GM19239 (cell line): Measurements from ENCODE around the gene COA1.
A peak's percentile ranks its signal among the peaks of the same experiment; 100 is the strongest.
"Not testable (repeated sequence)": the region's sequence is repeated elsewhere in the genome, so short reads cannot be mapped to it uniquely, and the experiment has no call there.

Source experiments
- DNase-seq: peaks from one replicate; pipeline ENCODE4 v3.0.0; 2011; ENCODE audit warnings: low spot score; ENCODE audit not compliant: insufficient read length
- FAIRE-seq: peaks from 2 replicates; lab custom pipeline; 2011; peaks lifted over from hg19 to GRCh38; lab: Jason Lieb, UNC

The COA1 gene

GRCh38 chr7:43694399-43694748, 34.9 kb downstream of the COA1 start:
- no peak for FAIRE-seq
- DNase-seq, result no peak

DNA sequence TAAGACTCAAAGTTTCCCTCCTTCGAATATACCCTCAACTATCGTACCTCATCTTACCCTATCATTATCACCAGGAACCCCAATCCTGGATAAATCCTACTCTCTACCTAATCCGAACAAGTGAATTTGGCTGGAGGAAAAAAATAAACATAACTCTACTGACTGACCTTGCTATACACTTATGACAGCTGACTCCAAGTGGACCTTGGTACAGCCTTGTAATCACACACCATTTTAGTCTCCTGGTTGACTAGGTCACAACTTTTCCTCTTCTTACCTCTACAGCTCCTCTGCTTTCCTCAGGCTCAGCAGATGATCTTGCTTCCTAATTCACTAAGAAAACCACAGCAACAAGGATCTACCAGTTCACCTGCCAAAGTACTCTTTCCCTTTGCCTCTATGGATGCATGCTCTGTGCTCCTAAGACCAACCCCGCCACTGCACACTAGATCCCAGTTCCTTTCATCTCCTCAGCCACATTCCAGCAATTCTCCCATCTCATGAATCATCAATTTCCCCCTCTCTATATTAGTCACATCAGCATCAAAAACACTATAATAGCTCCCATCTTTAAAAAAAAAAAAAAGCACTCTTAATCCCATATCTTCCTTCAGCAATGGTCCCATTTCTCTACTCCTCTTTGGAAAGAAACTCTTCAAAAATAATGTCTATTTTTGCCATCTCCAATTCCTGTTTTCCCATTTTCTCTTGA, 35.5 kb downstream of the COA1 start:
- FAIRE-seq (no peak), DNase-seq (no peak)

GRCh38 chr7:43692582-43693373, 36.5 kb downstream of the COA1 start:
- no peak for DNase-seq
- no peak for FAIRE-seq

DNA sequence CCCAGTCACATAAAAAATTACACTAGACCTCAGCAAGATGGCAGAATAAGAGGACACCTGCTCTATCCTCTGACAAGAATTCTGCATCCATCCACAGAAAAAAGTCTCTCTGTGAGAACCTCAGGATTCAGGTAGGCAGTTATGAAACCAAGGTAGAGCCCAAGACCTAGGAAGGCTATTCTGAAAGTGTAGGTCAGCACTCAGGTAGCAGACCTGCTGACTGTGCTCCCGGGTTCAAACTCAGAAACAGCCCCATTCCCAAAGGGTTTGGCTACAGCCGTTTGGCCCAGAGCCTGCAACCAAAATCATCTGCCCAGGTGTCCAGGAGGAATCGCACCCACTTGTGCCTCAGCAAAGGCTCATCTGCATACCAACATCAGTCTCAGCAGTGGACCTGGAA, 37.7 kb downstream of the COA1 start:
- DNase-seq (no peak), FAIRE-seq (no peak)

DNA sequence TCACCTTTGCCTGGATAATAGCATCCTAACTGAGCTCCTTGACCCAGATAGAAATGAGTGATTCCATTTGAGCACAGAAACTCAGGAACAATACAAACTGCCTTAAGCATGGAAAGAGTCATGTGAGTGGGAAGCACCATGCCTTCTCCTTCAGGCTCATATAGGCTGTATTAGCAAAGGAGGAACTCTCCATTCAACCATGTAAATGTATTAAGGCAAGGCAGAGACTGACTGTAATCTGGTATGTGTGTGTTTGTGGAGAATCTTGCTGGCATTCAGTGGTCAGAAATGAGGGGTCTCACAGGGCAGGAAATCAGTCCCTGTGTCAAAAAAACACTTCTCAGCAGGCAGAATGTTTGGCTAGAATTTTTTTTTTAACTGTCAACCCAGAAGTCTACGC, 40.2 kb downstream of the COA1 start:
- DNase-seq (no peak), FAIRE-seq (peak; percentile 57)

DNA sequence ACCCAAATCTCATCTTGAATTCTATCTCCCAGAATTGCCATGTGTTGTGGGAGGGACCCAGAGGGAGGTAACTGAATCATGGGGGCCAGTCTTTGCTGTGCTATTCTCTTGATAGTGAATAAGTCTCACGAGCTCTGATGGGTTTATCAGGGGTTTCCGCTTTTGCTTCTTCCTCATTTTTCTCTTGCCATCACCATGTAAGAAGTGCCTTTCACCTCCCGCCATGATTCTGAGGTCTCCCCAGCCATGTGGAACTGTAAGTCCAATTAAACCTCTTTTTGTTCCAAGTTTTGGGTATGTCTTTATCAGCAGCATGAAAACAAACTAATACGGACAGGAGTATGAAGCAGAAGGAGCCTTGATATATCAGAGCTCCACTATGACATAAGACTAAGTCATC, 41.5 kb downstream of the COA1 start:
- DNase-seq, FAIRE-seq: not testable (repeated sequence)

DNA sequence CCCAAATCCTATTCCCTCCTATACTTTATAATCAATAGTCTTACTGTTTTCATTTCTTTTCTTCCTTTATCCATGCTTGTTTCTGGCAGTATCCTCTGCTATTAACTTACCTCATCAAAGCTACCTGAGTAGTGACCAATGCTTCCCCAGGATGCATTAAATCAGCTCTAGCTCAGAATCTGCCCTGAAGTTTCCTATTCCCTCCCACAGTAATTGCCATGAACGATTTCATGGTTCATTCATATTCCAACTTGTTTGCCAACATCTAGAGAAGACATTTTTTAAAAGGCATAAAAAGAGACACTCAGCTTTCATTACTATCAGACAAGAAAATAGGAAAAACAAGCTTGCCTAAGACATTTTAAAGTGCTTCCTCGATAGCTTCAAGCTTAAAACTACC, 42.3 kb downstream of the COA1 start:
- DNase-seq, result no peak
- FAIRE-seq, result peak; percentile 66

DNA sequence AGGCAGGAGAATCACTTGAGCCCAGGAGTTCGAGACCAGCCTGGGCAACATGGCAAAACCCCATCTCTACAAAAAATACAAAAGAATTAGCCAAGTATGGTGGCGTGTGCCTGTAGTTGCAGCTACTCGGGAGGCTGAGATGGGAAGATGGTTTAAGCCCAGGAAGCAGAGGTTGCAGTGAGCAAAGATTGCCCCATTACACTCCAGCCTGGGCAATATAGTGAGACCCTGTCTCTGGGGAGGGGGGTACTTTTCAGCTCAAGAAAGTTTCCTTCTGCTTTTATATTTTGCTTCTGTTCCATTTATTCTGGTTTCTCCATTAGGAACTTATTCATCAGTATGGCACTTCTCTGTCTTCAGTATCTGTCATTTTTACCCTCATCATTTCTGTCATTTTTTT, 48.6 kb downstream of the COA1 start:
- FAIRE-seq (no peak), DNase-seq (no peak)

DNA sequence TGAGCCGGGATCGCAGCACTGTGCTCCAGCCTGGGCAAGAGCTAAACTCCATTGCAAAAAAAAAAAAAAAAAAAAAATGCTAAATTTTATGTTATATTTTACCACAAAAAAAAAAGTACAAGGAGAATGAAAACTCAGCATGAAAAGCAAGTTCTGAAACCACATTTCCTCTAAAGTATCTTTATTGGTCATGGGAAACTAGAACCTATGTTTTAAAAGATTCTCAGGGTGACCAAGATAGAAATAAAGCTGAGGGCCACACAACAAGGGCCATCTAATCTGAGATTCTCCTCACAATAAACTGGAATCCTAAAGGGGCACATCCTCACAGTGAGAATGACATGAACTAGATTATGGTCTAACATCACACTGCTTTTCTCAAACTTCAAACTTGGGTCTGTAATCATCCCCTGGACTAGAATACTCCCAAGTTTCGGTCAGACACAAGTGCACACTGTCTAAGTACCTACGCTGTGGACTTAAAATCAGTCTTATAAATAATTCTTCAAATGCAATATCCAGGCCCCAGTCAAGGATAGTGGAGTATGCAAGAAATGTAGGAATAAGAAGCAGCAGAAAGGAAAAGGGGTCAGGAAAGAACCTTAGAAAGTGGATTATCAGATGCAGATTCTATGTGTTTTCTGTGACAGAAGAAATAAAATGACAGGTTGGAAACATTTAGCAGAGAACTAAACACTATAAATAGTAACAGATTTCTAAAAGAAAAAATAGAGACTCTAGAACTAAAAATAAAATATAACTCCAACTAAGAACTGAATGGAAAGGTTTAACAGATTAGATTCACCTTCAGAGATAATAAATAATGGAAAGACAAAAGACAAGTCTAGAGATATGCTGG, 49.9 kb downstream of the COA1 start:
- FAIRE-seq (peak; percentile 88), DNase-seq (no peak)

DNA sequence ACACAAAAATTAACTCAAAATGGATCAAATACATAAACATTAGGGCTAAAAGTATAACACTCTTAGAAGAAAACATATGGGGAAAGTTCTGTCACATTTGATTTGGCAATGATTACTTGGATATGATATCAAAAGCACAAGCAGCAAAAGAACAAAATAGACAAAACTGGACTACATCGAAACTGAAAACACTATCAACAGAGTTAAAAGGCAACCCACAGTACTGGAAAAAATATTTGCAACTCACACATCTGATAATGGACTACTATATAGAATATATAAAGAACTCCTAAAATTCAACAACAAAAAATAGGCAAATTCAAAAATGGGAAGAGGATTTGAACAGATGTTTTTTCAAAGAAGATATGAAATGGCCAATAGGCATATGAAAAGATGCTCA, 51.0 kb downstream of the COA1 start:
- FAIRE-seq (no peak), DNase-seq (no peak)

GRCh38 chr7:43677864-43678263, 51.5 kb downstream of the COA1 start:
- FAIRE-seq (peak; percentile 8), DNase-seq (no peak)

GRCh38 chr7:43674559-43675436, 54.5 kb downstream of the COA1 start:
- FAIRE-seq, result no peak

GRCh38 chr7:43673243-43673976, 55.9 kb downstream of the COA1 start:
- not testable (repeated sequence) for DNase-seq
- FAIRE-seq, result peak; percentile 37

More at GRCh38 chr7:43674559-43675436, 54.5 kb downstream of the COA1 start:
- DNase-seq, result no peak

GRCh38 chr7:43671521-43671920, 57.8 kb downstream of the COA1 start:
- FAIRE-seq, result no peak
- DNase-seq, result no peak

- peak; percentile 23 for FAIRE-seq
Measured at GRCh38 chr7:43669286-43670081, 59.8 kb downstream of the COA1 start.

GRCh38 chr7:43668035-43668434, 61.3 kb downstream of the COA1 start:
- FAIRE-seq (no peak), DNase-seq (no peak)

More at GRCh38 chr7:43669286-43670081, 59.8 kb downstream of the COA1 start:
- DNase-seq, result no peak

DNA sequence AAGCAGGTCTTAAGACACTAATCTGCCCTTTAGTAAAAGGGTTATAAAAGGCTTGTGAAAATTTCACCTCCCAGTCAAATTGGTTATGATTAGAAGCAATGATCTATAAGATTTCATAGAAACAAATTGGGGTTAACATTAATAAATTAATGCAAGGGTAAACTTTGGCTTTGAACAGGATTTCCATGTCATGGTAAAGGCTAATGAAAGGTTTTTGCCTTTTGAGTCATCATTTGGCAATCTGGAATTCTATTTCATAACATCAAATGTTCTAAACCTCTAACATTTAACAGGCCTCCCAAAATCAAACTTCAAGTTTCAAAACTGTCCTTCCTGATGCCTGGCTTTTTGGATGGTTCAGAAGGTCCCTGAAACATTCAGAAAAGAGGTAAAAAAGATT, 62.4 kb downstream of the COA1 start:
- DNase-seq (no peak), FAIRE-seq (no peak)

GRCh38 chr7:43664681-43665080, 64.6 kb downstream of the COA1 start:
- no peak for FAIRE-seq
- no peak for DNase-seq
